Kidney (tissue), 14 donors: ENCODE results near the gene ACOX2. TPM values are rescaled to one million over a fixed set of nuclear protein-coding genes. Genes with fewer than 3 reads are reported as not detected.

Experiments
- DNase-seq, 5 donors: peaks; one replicate each; pipeline ENCODE4 v3.0.0-alpha.2; 2013 to 2020
- FAIRE-seq: peaks from 2 replicates; lab custom pipeline; 2012; peaks lifted over from hg19 to GRCh38; lab: Jason Lieb, UNC
- H3K27ac ChIP-seq, 2 donors: one replicate each; pipeline ENCODE4 v1.7.0; 2013; ENCODE audit warnings: low read depth in 2 of 2, low read length in 2 of 2, inconsistent platforms in 1 of 2
- H3K27me3 ChIP-seq: one replicate; pipeline ENCODE4 v1.7.1; 2013; ENCODE audit warnings: low read length, inconsistent platforms; ENCODE audit not compliant: control insufficient read depth, insufficient read depth
- H3K36me3 ChIP-seq, 3 donors: one replicate each; pipeline versions ENCODE4 v1.7.0 to v1.7.1; 2013; ENCODE audit warnings: low read length in 3 of 3, control low read depth in 1 of 3, inconsistent platforms in 1 of 3; ENCODE audit not compliant: insufficient read depth in 3 of 3, control insufficient read depth in 2 of 3
- H3K4me1 ChIP-seq, 3 donors: one replicate each; pipeline versions ENCODE4 v1.7.0 to v1.7.1; 2013; ENCODE audit warnings: low read length in 3 of 3, inconsistent platforms in 1 of 3, low read depth in 1 of 3; ENCODE audit not compliant: control insufficient read depth in 2 of 3, insufficient read depth in 2 of 3
- H3K4me3 ChIP-seq, 3 donors: one replicate each; pipeline versions ENCODE4 v1.7.0 to v1.8.1; 2013; ENCODE audit warnings: low read length in 3 of 3, control low read depth in 1 of 3, inconsistent platforms in 1 of 3
- H3K9ac ChIP-seq, 3 donors: one replicate each; pipeline versions ENCODE4 v1.7.0 to v1.7.1; 2013; ENCODE audit warnings: low read length in 3 of 3, control low read depth in 1 of 3, inconsistent platforms in 1 of 3
- H3K9me3 ChIP-seq, 3 donors: one replicate each; pipeline versions ENCODE4 v1.7.0 to v1.7.1; 2013; ENCODE audit warnings: low read length in 3 of 3, control low read depth in 1 of 3, inconsistent platforms in 1 of 3; ENCODE audit not compliant: control insufficient read depth in 2 of 3, insufficient read depth in 1 of 3
- CTCF ChIP-seq: IDR thresholded peaks from 3 replicates; pipeline ENCODE4 v1.5.1; 2012; ENCODE audit warnings: mild to moderate bottlenecking, moderate library complexity, borderline replicate concordance; ENCODE audit not compliant: insufficient read depth; ENCODE audit errors: extremely low read depth
- intact Hi-C: fragments of 100-400 bp; cut with DNase I; formaldehyde crosslinking; loops from one replicate; pipeline ENCODE4 v1.11.1; 2022
- polyA plus RNA-seq: library from polyadenylated mRNA; stranded (reverse); fragments of 350-450 nt; fragmentation: Illumina TruSeq; extraction: RNeasy Lipid Tissue Mini Kit (QIAGEN cat#74804); gene quantifications from one replicate; pipeline ENCODE4 v1.2.3, GENCODE V29; 2014; ENCODE audit warnings: low read depth, low replicate concordance; ENCODE audit not compliant: insufficient read depth
- total RNA-seq: library from RNA; stranded (reverse); fragmentation: NEBNext Ultra II Directional; extraction: Animal tissue kit (Norgen Biotek cat#: 25700); gene quantifications from one replicate; pipeline ENCODE4 v1.2.1, GENCODE V29; 2021
- donor health status: control.
- donor health status: control.
- donor health status: control.
- donor health status: control.
- donor health status: control.
- donor health status: DM: yes; HTN: yes; CAD: no.
- donor health status: Normal renal cell carcinoma (clear cell type).

ACOX2 gene
- total and polyA plus RNA-seq, 2 donors from 2014 or later: 18.6 to 85.5 TPM

GRCh38 chr3:58480309-58480708 lies 56.7 kb downstream of the ACOX2 start:
- DNase-seq (no peak), FAIRE-seq (no peak)
- no peak overlapping the region for H3K4me3 ChIP-seq
- intact Hi-C loops: no loop called here
- no peak overlapping the region for H3K27ac ChIP-seq
- no peaks in the 10 kb centered on the region for H3K9me3 ChIP-seq
- H3K36me3 ChIP-seq: no peaks in the 10 kb centered on the region
- no peak overlapping the region for H3K9ac ChIP-seq
- no peak for TF ChIP-seq CTCF
- no peaks in the 10 kb centered on the region for H3K27me3 ChIP-seq
- H3K4me1 ChIP-seq: peaks cover 0 to under 1% (median 0%) of the 10 kb centered on the region in 3 donors

GRCh38 chr3:58478781-58479180 lies 58.2 kb downstream of the ACOX2 start:
- Histone ChIP-seq H3K27me3 (no peaks in the 10 kb centered on the region), H3K4me3 (peak overlapping the region in 1 of 3 donors; percentile 16), H3K4me1 (peaks cover 0 to 4% (median 0%) of the 10 kb centered on the region in 3 donors), H3K36me3 (no peaks in the 10 kb centered on the region), H3K9ac (no peak overlapping the region), H3K9me3 (no peaks in the 10 kb centered on the region), H3K27ac (no peak overlapping the region)
- intact Hi-C loops: no loop called here
- no peak for DNase-seq
- TF ChIP-seq CTCF: no peak
- no peak for FAIRE-seq

- TF ChIP-seq CTCF: no peak
- Histone ChIP-seq H3K9ac (no peak overlapping the region), H3K27me3 (no peaks in the 10 kb centered on the region), H3K9me3 (no peaks in the 10 kb centered on the region), H3K36me3 (no peaks in the 10 kb centered on the region), H3K4me3 (no peak overlapping the region), H3K4me1 (peaks cover 0 to 17% (median 10%) of the 10 kb centered on the region in 3 donors), H3K27ac (no peak overlapping the region)
- intact Hi-C loops: no loop called here
- DNase-seq (no peak), FAIRE-seq (no peak)
Observed at GRCh38 chr3:58474967-58475578, 61.9 kb downstream of the ACOX2 start.
